ENCODE data around the gene LIPC.

GRCh38 chr15:58528188-58528870, 96.5 kb downstream of the LIPC start:
- TF ChIP-seq POLR2A (IDR thresholded peaks at IDR 0.05; ENCODE audit: low read depth, low read length) (no peak), POLR2AphosphoS5 (IDR thresholded peaks at IDR 0.05; ENCODE audit: low read depth, low read length) (no peak)

Measured in GM12892 (cell line).